Suppressor macrophage treated with lipopolysaccharide for 1 hour (primary cell): ENCODE measurements around the gene MAP3K21.

Source experiments
- DNase-seq, 3 donors: peaks; one replicate each; pipeline ENCODE4 v3.0.0-alpha.2; 2020 to 2022

Gene MAP3K21

DNA sequence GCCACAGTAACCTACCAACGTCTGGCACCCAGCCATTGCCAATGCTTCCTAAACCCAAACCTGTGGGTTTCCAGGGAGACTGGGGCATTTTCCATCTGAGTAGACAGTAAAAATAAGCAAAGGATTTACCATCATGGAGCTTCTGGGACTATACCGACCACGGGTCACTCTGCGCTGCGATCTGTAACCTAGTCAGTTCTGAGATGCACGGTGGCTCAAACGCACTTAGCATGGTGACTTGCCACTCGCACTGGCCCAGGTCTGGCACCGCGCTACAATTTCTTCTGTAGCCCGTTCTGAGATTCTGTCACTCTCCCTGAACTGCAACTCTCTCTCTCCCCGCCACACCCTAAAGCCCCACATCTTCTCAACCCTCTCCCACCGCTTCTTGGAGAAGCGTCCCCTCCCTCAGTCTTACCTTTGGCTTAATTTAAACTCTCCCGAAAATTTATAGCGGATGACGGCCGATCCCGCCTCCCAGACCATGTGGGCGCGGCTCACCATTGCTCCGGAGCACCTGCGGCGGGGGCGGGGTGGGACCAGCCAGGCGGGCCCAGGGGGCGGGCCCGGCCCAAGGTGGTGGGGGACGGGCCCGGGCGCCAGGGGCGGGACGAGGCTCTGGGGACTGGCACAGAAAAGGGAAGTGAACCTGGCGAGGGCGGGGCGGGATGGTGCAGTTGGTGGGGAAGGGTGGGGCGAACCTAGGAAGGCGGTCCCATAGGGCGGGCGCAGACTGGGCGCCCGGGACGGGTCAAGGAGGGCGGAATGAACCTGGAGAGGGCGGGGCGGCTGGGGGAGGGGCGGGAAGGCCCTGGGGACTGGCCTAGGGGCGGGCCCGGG lies 493 bp upstream of the MAP3K21 start:
- peak; percentile 90 to 97 (median 94) for DNase-seq

GRCh38 chr1:233328142-233328921 lies 808 bp downstream of the MAP3K21 start:
- peak; percentile 34 to 51 (median 35) for DNase-seq

GRCh38 chr1:233331676-233332519 lies 4.4 kb downstream of the MAP3K21 start:
- DNase-seq, result no peak

GRCh38 chr1:233333086-233333485 lies 5.6 kb downstream of the MAP3K21 start:
- peak in 1 of 3 donors; percentile 32 for DNase-seq

DNA sequence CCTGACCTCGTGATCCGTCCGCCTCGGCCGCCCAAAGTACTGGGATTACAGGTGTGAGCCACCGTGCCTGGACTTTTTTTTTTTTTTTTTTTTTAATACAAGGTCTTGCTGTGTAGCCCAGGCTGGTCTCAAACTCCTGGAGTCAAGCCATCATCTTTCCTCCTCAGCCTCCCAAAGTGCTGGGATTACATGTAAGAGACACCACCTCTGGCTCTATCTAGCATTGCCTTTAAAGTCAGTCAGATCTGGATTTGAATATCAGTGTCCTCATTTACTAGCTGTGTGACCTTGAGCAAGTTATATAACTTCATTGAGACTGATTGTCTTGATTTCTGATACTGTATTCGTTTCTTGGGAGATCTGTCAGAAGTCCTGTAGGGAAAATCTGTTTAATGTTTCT lies 6.6 kb downstream of the MAP3K21 start:
- no peak for DNase-seq

DNA sequence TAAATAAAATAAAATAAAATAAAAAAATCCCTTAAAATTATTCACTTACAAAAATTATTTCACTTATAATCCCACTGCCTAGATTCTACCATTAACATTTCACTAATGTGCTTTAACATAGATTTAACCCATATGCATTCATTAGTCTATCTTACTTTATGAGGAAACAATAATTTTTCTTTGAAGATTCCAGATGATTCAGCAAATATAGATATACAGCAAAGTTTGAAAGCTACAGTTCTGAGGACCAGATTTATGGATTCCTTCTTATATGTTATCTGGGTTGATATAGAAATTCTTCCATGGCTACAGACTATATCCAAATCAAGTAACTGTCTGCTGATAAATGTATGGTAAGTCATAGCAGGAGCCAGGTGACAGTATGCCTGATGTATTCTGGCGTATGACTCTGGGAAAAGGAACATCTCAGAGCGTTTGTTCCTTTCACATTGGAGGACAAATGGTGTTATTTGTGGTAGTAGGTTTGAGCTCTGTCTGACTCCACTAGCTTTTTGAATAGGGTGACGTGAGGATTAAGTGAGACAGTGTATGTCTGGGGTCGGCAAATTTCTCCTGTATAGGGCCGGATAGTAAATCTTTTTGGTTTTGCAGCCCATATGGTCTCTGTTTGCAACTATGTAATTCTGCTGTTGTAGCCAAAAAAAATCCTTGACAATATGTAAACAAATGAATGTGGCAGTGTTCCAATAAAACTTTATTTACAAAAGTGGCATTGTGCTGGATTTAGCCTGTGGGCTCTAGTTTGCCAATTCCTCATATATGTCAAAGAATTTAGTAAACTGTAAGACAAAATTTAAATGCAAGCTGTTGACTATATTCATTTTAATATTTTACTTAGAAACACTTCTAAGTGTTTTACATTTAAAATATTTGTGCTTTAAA lies 9.3 kb downstream of the MAP3K21 start:
- no peak for DNase-seq

DNA sequence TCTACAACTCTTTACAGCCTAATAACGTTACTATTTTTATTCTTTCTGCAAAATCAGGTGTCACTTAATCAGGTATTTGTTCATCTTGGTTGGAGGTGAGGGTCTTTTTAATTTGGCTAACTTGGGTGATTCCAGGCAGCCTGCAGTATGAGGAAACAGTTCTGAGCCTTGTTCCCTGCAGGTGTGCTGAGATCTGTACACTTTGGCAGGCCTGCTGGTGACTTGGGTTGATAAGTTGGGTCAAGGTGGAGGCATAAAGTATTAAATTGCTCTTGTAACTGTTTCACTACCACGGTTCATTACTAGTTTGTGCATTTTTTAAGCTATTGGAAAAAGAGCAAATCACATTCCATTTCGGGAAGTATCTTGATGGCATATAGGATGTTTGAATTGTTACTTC lies 10.0 kb downstream of the MAP3K21 start:
- no peak for DNase-seq

DNA sequence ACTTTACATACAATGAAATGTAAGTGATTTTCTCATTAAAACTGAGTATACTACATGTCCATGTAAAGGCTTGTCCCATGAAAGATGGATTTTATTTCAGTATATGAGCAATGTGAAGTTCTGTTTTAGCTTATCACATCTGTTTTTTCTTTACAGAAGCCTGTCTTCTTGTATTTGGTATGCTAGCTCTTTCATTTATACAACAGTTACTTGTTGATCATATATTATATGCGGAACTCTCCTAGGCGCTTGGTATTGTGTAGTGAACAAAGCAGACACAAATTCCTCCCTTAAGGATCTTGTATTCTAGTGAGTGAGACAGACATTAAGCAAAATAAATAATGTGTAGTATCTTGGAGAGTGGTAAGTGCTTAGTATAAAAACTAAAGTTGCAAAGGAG lies 10.6 kb downstream of the MAP3K21 start:
- no peak for DNase-seq

DNA sequence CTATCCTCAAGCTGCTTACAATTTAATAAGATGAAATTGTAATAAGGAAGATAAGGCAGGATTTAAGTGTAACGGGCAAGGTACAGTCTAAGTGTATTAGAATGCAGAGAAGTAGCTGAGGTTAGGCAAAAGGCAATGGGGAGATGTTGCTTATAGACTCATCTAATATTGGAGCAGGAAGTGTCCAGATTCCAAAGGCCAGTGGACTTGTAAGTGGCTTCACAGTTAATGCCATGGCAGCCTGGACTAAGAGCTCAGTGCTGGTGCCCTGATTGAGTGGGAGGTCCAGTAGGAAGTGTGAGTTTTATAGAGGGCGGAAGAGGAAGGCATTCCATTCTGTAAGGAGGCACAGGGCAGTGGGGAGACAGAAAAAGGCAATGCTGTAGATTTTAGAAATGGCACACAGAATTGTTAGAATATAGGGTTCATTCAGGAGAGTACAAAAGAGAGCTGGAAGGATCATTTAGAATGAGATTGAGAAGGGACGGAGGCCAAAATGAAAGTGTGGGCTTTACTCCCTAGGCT lies 12.6 kb downstream of the MAP3K21 start:
- DNase-seq, result no peak

GRCh38 chr1:233340966-233341516 lies 13.5 kb downstream of the MAP3K21 start:
- DNase-seq, result no peak

DNA sequence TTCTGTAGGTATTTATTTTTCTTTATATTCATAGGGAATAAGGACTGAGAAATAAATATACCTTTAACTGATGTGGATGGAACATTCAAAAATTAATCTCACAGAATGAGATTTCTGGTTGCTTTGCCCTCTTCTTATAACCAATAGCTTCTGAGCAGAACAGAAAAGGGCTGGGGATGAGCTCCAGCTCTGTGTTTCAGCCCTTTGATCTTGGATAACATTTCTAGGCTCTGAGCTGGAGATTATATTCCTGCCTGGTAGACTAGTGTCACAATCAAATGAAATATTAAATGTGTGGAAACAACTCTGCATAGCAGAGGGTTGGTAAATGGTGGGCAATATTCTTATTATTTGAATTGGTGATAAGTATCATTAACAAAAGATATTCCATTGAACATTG lies 14.6 kb downstream of the MAP3K21 start:
- DNase-seq, result no peak

- DNase-seq, result no peak
These were observed 15.7 kb downstream of the MAP3K21 start for GRCh38 chr1:233343262-233343661.

DNA sequence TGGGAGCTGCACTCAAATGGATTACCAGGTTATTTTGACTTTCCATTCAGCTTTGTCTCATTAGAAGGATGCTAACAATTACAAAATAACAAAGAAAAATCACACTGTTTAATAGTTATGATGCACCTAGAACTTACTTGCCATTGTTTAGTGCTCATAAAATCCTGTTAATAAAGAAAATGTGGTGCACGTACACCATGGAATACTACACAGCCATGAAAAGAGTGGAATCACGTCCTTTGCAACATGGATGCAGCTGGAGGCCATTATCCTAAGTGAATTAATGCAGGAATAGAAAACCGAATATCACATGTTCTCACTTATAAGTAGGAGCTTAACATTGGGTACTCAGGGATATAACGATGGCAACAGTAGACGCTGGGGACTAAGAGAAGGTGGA lies 19.8 kb downstream of the MAP3K21 start:
- DNase-seq, result no peak

DNA sequence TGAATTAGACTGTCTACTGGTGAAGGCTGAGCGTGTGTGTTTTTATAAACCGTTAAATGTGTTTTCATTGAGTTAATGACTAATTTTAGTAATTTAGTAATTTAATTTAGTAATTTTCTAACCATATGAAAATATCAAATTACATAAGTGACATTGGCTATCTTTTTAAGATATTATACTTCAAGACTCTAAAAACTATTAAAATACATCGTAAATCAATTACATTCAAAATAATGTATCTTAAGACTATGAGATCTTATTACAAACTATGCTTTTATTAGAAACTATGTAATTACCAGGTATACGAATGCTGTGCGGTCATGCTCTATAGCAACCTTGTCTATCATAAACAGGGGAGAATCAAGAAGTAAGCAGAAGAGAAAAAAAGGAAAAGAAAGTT lies 21.6 kb downstream of the MAP3K21 start:
- no peak for DNase-seq

DNA sequence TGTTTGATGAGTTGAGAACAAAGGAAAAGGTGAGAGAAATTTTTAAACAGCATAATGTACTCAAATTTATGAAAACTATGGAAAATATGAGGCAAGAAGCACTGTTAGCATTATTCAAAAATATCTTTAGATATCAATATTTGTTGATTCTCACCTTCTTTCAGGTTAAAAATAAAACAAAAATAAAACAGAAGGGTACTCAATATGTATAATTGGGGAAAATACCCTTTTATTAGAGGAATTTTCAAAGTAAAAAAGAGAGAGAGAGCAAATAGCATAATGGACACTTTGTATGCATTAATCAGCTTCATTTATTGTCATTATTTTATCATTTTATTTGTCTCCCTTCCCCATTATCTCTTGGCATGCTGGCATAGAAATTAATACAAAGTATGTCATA lies 27.5 kb downstream of the MAP3K21 start:
- no peak for DNase-seq

DNA sequence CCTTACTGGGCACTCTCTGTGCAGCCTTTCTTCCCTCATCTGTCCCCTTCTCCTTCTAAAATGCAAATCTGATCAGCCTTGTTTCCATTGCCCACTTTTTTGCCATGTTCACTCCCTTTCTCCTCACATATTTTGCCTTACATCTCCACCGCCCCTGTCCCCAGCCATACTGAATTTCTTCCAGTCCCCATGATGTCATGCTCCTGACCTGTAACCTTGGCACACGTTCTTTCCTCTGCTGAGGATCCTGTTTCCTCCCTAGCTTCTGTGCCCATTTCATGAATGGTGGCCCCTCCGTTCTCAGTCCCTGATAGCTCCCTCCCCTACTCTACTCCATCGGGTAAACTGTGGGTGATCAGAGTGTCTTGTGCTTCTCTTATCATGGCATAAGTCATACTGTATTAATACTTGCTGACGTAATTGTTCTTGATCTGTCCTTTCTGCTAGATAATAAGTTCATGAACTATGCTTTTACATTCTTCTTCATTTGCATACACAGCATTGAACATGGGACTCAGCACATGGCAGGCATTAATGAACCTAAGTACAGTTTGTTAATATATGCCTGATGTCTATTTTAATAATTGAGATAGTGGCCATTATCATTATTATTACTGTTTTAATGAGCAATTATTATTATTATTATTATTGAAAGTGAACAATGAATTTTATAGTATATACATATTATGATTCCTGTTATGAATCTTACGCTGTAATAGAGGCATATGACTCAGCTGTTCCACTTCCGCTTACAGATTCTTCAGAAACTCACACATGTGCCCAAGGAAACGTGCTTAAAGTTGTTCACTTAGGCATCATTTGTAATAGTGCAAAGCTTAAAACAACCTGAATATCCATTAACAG lies 28.5 kb downstream of the MAP3K21 start:
- DNase-seq, result peak; percentile 56 to 71 (median 65)

DNA sequence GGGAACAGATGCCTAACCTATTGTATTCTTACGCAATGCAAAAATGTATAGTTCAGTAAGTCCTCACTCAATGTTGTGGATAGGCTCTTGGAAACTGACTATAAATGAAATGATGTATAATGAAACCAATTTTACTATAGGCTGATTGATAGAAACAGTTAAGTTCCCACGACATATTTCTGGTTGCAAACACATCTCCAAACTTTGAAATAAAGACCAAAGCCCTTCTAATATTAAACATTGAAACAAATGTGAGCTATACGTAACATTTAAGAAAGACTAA lies 29.1 kb downstream of the MAP3K21 start:
- no peak for DNase-seq

GRCh38 chr1:233357595-233358397 lies 30.3 kb downstream of the MAP3K21 start:
- DNase-seq, result no peak

DNA sequence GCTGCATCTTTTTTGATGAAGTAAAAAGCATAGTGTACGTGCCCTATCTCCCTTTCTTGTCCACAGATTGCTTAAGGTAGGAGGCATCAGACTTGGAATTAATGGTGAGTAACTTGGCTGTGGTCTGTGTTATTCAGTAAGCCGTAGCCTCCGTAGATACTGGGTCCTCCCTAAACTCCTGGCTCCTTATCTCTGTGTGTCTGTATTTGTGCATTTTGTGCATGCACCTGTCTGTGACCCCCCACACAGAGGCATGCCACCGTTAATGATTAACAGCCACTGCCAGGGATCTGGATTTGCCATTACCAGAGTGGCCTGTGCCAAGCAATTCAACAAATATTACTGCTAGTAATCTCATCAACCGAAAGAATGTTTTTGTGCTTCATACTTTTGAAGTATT lies 31.9 kb downstream of the MAP3K21 start:
- DNase-seq, result no peak

DNA sequence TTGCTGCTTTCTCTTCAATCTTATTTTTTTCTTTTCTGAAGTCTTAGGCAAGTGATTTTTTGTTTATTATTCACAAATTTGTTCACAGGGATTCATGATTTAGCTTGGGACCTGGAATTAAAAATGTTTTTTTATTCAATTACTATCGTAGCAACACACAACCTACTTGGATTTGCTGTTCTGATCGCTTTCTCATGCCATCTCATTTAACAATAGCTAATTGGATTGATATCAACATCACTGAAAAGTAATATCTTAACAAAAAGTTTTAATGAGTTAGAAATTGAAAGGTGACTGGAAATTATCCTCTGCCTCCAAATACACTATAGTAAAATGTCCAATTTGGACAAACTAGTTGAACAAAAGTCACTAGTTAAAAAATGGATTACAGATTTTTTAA lies 32.4 kb downstream of the MAP3K21 start:
- DNase-seq, result no peak
